Measurements from ENCODE around the gene YJU2.

GRCh38 chr19:4241824-4242430, 5.0 kb upstream of the YJU2 start:
- TF ChIP-seq, protein P1, sequence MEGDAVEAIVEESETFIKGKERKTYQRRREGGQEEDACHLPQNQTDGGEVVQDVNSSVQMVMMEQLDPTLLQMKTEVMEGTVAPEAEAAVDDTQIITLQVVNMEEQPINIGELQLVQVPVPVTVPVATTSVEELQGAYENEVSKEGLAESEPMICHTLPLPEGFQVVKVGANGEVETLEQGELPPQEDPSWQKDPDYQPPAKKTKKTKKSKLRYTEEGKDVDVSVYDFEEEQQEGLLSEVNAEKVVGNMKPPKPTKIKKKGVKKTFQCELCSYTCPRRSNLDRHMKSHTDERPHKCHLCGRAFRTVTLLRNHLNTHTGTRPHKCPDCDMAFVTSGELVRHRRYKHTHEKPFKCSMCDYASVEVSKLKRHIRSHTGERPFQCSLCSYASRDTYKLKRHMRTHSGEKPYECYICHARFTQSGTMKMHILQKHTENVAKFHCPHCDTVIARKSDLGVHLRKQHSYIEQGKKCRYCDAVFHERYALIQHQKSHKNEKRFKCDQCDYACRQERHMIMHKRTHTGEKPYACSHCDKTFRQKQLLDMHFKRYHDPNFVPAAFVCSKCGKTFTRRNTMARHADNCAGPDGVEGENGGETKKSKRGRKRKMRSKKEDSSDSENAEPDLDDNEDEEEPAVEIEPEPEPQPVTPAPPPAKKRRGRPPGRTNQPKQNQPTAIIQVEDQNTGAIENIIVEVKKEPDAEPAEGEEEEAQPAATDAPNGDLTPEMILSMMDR (IDR thresholded peaks at IDR 0.05; ENCODE audit: borderline replicate concordance, extremely low read depth, low read length, poor library complexity, severe bottlenecking) = no peak
- TF ChIP-seq EZH2 (IDR thresholded peaks at IDR 0.05; ENCODE audit: borderline replicate concordance, low read depth, low read length, severe bottlenecking) = no peak
